Effector CD4-positive, alpha-beta T cell (primary cell): ENCODE results near the gene ZNF892.

Source experiments
- DNase-seq: peaks from one replicate; pipeline ENCODE4 v3.0.0-alpha.2; 2020
- total RNA-seq: gene quantifications from one replicate; lab custom pipeline; 2026; lab: John Stamatoyannopoulos, UW

Gene ZNF892
- 12.8 reads per million, percentile 37 among the genes with 10 or more reads in this experiment for total RNA-seq

DNA sequence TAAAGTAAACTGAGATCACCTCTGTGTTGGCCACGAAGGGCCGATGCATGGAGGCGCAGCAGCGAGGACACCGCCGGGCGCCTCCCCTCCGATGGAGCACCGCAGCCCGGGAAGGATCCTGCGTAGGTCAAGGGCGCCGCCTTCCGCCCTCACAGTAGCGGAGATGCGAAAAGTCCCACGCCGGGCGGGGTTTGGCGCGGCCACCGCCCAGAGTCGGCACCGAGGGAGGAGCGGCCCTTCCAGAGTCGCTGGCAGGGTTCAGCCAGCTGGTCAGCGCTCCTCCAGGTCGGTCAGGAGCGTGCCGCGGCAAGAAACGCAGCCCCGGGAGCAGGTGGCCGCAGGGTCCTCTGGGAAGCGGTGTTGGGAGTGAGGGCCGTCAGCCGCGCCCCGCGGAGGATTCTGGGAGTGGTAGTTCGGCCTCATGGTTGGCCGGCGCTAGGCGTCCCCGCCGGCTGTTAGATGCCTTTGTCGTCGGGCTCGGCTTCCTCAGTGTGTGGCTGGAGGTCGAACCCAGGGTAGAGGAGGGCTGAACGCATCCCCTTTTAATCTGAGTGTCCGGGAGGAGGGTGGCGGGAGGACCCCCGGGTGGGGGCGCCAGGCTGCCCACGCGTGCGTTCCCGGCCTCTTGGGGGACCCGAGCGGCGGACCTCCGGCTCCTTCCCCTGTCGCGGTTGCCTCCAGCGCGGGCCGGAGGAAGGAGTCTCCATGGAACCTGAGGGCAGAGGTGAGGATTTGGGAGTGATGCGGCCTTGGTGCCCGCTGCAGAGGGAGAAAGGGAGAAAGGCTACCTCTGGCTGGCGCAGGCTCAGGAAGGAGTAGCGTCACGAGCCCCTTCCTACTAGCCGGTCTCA, at the start of gene ZNF892:
ZNF892 (plus strand) TSS at position 411 of the 851 bp plus-strand sequence; CDS start at position 706, 295 bp downstream.
- DNase-seq, result peak; percentile 67

- no peak for DNase-seq
Measured at GRCh38 chr2:95158441-95158840, 48.9 kb upstream of the ZNF892 start.

- DNase-seq, result peak; percentile 4
Measured at GRCh38 chr2:95158891-95159619, 48.3 kb upstream of the ZNF892 start.

DNA sequence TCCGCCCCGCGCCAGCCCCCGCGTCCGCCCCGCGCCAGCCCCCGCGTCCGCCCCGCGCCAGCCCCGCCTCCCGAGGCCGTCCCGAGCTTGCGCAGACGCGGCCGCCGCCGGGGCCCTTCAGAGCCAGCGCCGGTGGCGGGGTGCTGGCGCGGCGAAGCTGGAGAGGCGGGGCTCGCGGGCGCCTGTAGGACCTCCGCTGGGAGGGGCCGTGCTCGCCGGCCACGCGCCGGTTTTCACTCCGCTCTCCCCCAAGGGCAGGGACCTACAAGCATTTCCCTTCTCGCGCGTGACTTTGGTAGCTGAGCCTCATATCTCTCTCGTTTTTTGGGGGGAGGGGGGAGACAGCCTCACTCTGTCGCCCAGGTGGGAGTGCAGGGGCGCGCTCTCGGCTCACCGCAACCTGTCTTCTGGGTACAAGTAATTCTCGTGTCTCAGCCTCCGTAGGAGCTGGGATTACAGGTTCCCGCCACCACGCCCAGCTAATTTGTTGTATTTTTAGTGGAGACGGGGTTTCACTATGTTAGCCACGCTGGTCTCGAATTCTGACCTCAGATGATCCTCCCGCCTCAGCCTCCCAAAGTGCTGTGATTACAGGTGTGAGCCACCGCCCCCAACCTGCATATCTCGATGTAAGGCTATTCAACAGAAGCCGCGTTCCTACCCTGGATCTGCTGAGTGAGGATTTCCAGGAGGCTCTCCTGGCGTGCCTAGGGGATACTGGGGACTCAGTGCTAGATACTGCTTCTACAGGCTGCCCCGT, 47.5 kb upstream of the ZNF892 start, which contains the start of gene ZNF514:
ZNF514 (minus strand) TSS at position 159 of the 760 bp plus-strand sequence. CDS start 6,595 bp downstream, outside the sequence.
- peak; percentile 69 for DNase-seq

- DNase-seq, result no peak
Measured at GRCh38 chr2:95165030-95165370, 42.3 kb upstream of the ZNF892 start.

DNA sequence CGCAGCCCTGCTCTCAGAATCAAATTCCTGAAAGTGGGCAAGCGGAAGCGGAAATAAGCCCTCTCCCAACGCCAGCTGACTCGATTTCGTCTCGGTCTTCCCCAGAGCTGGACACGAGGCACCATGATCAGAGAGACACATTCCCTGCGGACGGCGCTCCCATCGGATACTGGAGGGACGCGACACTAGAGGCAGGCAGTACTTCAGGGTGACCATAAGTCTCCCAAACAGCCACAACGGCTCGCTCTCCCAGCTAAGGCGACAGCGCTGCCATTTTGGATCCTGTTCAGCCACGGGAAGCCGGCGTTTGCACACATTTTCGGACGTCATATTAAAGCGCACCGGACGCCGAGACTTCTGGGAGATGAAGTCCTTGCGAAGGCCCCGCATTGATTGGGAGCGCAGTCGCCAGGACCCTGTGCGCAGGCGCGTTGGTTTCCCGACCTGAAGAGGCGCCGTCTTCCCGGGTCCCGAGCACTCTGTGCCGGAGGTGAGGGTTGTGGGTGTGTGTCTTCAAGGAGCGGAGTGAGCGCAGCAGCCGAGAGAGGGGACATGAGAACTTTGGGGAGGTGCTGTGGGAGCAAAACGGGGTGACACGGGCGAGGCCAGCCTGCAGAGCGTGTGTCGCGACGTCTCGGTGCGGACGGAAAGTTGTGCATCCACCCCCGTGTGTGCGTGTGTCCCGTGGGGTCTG, 41.8 kb upstream of the ZNF892 start, which contains the start of gene ZNF2:
ZNF2 (plus strand) TSS at position 439 of the 694 bp plus-strand sequence. CDS start 10,418 bp downstream, outside the sequence.
- DNase-seq, result peak; percentile 98

- no peak for DNase-seq
Measured at GRCh38 chr2:95166065-95166763, 41.1 kb upstream of the ZNF892 start.

DNA sequence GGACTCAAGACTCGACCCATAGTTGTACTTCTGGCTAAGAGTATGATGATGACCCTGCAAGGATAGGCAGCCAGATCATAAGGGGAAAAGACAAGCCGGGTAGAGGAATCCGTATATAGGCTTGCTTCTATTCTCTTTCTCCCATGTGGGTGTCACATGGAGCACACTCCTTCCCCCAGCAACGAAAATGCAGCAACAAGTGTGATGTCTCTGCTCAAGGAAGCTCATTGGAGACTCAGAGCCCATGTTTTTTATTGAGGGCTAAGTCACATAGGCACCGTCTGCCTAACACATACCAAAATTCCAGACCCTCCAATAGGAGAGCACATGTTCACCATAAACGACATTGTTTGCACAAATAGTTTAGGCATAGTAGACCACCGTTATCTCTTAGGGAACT, 35.4 kb upstream of the ZNF892 start:
- DNase-seq, result no peak

DNA sequence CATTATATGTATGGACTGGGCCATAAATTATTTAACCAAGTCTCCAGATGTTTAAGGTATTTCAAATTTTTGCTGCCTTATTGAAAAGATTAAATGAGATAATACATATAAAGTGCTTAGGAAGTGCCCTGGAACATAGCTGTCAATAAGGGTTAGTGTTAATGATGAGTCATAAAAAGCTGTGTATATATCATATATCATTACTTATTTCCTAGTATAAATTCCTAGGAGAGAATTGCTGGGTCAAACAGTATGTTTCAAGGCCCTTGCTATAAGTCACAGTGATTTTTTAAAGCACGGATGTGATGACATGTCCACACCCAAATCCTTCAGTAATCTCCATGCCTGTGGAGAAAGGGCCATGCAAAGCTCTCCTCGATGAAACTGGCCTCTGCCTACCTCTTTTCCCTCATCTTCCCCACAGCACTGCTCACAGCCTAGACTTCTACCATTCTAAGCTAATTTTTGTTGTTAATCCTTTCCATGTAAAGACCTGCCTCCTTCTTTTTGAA, 33.2 kb upstream of the ZNF892 start:
- DNase-seq, result no peak

DNA sequence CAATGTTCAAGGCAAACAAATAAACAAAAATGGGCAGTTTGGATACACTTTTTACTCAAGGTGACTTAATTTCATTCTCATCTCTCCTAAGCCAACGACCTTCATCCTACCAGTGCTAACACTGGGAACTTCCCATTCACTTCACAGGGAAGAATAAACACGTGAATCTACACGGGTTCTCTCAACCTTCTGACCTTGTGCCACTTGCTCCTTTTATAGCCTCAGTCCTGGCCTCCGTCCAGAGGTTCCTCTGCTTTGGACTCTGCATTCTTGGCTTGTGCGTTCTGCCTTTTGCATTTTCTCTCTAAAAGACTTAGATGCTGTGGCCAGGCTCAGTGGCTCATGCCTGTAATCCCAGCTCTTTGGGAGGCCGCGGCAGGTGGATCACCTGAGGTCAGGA, 27.9 kb upstream of the ZNF892 start:
- no peak for DNase-seq

GRCh38 chr2:95181774-95182173, 25.5 kb upstream of the ZNF892 start:
- no peak for DNase-seq

- DNase-seq, result no peak
Measured at GRCh38 chr2:95185197-95185596, 22.1 kb upstream of the ZNF892 start.

GRCh38 chr2:95185973-95186372, 21.3 kb upstream of the ZNF892 start:
- DNase-seq, result no peak

DNA sequence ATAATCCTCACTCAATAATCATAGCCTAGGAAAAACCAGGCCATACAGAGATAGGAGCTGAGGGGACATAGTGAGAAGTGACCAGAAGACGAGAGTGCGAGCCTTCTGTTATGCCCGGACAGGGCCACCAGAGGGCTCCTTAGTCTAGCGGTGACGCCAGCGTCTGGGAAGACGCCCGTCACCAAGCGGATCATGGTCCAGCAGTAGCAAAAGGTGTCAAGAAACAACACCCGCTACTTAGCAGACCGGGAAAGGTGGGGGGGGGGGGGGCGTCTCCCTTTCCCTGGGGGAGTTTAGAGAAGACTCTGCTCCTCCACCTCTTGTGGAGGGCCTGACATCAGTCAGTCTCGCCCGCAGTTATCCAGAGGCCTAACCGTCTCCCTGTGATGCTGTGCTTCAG, 14.4 kb upstream of the ZNF892 start:
- peak; percentile 9 for DNase-seq

DNA sequence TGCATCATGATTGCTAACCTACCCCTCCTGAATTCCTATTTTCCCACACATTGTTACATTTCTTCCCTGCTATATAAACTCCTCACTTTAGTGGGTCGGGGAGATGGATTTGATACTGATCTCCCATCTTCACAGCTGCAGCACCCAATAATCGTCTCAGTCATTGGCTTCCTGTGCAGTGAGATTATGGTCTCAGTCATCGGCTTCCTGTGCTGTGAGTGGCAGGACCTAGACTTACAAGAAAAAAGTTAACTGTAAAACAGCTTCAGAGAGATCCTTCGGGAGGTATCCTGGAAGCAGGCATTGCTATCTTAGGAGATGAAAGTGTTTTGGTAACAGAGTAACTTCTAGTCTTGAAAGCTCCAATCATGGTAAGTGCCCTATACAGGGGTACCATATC, 3.4 kb upstream of the ZNF892 start:
- no peak for DNase-seq

DNA sequence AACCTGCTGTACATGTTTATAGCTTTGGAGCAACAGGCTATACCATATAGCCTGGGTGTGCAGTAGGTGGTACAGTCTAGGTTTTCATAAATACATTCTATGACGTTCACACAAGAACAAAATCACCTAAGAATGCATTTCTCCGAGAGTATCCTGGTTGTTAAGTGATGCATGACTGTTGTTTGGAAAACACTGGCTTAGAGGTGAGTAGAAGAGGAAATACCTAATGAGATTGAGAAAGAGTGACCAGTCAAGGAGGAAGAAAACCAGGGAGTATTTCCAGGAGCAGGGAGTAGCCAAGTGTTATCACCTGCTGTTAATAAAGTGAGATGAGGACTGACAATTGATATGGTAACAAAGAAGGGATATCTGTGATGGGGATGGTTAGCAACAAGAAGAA, 2.9 kb upstream of the ZNF892 start:
- no peak for DNase-seq

- DNase-seq, result no peak
Measured at GRCh38 chr2:95206096-95206495, 1.2 kb upstream of the ZNF892 start.

- no peak for DNase-seq
Measured at GRCh38 chr2:95208106-95208505, 785 bp downstream of the ZNF892 start.

DNA sequence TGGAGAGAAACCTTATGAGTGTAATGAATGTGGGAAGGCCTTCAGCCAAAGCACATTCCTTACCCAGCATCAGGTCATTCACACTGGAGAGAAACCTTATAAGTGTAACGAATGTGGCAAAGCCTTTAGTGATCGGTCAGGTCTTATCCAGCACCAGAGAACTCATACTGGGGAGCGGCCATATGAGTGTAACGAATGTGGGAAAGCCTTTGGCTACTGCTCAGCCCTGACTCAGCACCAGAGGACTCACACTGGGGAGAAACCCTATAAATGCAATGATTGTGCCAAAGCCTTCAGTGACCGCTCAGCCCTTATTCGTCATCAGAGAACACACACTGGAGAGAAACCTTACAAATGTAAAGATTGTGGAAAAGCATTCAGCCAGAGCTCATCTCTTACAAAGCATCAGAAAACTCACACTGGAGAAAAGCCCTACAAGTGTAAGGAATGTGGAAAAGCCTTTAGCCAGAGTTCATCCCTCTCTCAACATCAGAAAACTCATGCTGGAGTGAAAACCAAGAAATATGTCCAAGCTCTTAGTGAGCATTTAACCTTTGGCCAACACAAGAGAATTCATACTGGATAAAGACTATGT, 7.8 kb downstream of the ZNF892 start:
- no peak for DNase-seq

- no peak for DNase-seq
Measured at GRCh38 chr2:95220449-95220848, 13.1 kb downstream of the ZNF892 start.

- DNase-seq, result no peak
Measured at GRCh38 chr2:95225658-95226057, 18.3 kb downstream of the ZNF892 start.
